Neural crest cell (in vitro differentiated cells): Measurements from ENCODE around the gene BCL7B. TPM values are rescaled to one million over a fixed set of nuclear protein-coding genes. Genes with fewer than 3 reads are reported as not detected.

Source experiments
- DNase-seq: peaks from one replicate; pipeline ENCODE4 v3.0.0; 2021; ENCODE audit warnings: low read depth, mixed read lengths, low spot score
- H3K27ac Mint-ChIP-seq: one replicate; pipeline ENCODE4 v1.8.0; 2021; ENCODE audit warnings: mild to moderate bottlenecking, mixed read lengths; ENCODE audit not compliant: unreplicated experiment
- H3K27me3 Mint-ChIP-seq: 2 replicates; pipeline ENCODE4 v1.8.0; 2021; ENCODE audit warnings: low read depth, mild to moderate bottlenecking, mixed read lengths
- H3K36me3 Mint-ChIP-seq: 2 replicates; pipeline ENCODE4 v1.8.0; 2021; ENCODE audit warnings: low read depth, mild to moderate bottlenecking, mixed read lengths
- H3K4me1 Mint-ChIP-seq: 2 replicates; pipeline ENCODE4 v1.8.0; 2021; ENCODE audit warnings: mixed read lengths
- H3K4me3 Mint-ChIP-seq: one replicate; pipeline ENCODE4 v1.8.0; 2021; ENCODE audit warnings: mild to moderate bottlenecking, mixed read lengths
- H3K9me3 Mint-ChIP-seq: 2 replicates; pipeline ENCODE4 v1.8.0; 2021; ENCODE audit warnings: mixed read lengths
- CTCF ChIP-seq: fragments of 200-600 bp; sonication (generic); conservative IDR thresholded peaks from 2 replicates; pipeline ENCODE4 v1.5.0; 2021; ENCODE audit warnings: antibody characterized with exemption, mild to moderate bottlenecking
- total RNA-seq: library from RNA; stranded (reverse); gene quantifications from 2 replicates; pipeline ENCODE4 v1.2.1, GENCODE V29; 2021

Gene BCL7B
- total RNA-seq, 1 donor from 2014 or later: 51.6 TPM

- no peak for TF ChIP-seq CTCF
- peaks cover 10% of the 10 kb centered on the region for H3K36me3 Mint-ChIP-seq
- DNase-seq: no peak
- no peak overlapping the region for H3K27ac Mint-ChIP-seq
- H3K4me1 Mint-ChIP-seq: no peaks in the 10 kb centered on the region
- no peaks in the 10 kb centered on the region for H3K27me3 Mint-ChIP-seq
- H3K4me3 Mint-ChIP-seq: no peak overlapping the region
- H3K9me3 Mint-ChIP-seq: no peaks in the 10 kb centered on the region
These were observed 67.5 kb downstream of the BCL7B start for GRCh38 chr7:73489976-73490375.

- Mint-ChIP-seq H3K4me1 (no peaks in the 10 kb centered on the region), H3K27me3 (no peaks in the 10 kb centered on the region), H3K9me3 (no peaks in the 10 kb centered on the region), H3K4me3 (no peak overlapping the region), H3K27ac (no peak overlapping the region), H3K36me3 (no peaks in the 10 kb centered on the region)
- no peak for DNase-seq
- no peak for TF ChIP-seq CTCF
These were observed 70.0 kb downstream of the BCL7B start for GRCh38 chr7:73487486-73487885.

Other genes starting within 250 kb of the BCL7B start
- gene NSUN5, start 248.9 kb downstream of the BCL7B start, total RNA-seq: 33.6 and 40.2 TPM in 2 replicates
- gene TRIM50, start 229.6 kb downstream of the BCL7B start, total RNA-seq: not detected in 2 replicates
- gene FKBP6, start 229.5 kb downstream of the BCL7B start, total RNA-seq: not detected in 2 replicates
- gene FZD9, start 123.9 kb downstream of the BCL7B start, total RNA-seq: 6.6 and 7.0 TPM in 2 replicates
- 134 and 135 TPM in 2 replicates for gene BAZ1B, start 35.4 kb downstream of the BCL7B start, total RNA-seq
- 42.8 and 45.6 TPM in 2 replicates for gene TBL2, start 20.9 kb upstream of the BCL7B start, total RNA-seq
- 0.80 and 1.1 TPM in 2 replicates for gene MLXIPL, start 66.8 kb upstream of the BCL7B start, total RNA-seq
- gene VPS37D, start 110.1 kb upstream of the BCL7B start, total RNA-seq: 10.0 and 10.1 TPM in 2 replicates
- 11.1 and 11.4 TPM in 2 replicates for gene DNAJC30, start 125.8 kb upstream of the BCL7B start, total RNA-seq
- 66.9 and 70.8 TPM in 2 replicates for gene BUD23, start 125.9 kb upstream of the BCL7B start, total RNA-seq
- 16.4 and 17.7 TPM in 2 replicates for gene STX1A, start 162.0 kb upstream of the BCL7B start, total RNA-seq
- gene ABHD11, start 181.1 kb upstream of the BCL7B start, total RNA-seq: 23.3 and 26.4 TPM in 2 replicates
- gene CLDN3, start 212.6 kb upstream of the BCL7B start, total RNA-seq: 0.19 TPM in 1 of 2 replicates, not detected in the other